Neutrophil (primary cell): ENCODE measurements around the gene TMEM201.
A peak's percentile ranks its signal among the peaks of the same experiment; 100 is the strongest.

ENCODE experiments used
- H3K27ac ChIP-seq: fragments of 200-600 bp; sonication (generic); 2 replicates; pipeline ENCODE4 v1.5.1; 2016; ENCODE audit warnings: mild to moderate bottlenecking, moderate library complexity
- H3K27me3 ChIP-seq: fragments of 200-600 bp; sonication (generic); 2 replicates; pipeline ENCODE4 v1.6.0; 2016; ENCODE audit warnings: mild to moderate bottlenecking
- H3K36me3 ChIP-seq: fragments of 200-600 bp; sonication (generic); 2 replicates; pipeline ENCODE4 v1.5.1; 2017
- H3K4me1 ChIP-seq, 2 experiments: fragments of 200-600 bp in 1 of 2; sonication (generic) in 1 of 2; 1 replicate in 1 of 2; 2 replicates in 1 of 2; pipeline versions ENCODE4 v1.5.1 to v1.6.1; 2013 to 2016; ENCODE audit warnings: low read depth in 1 of 2, low read length in 1 of 2, mild to moderate bottlenecking in 1 of 2, moderate library complexity in 1 of 2; ENCODE audit not compliant: control insufficient read depth in 1 of 2, insufficient read depth in 1 of 2
- H3K4me3 ChIP-seq, 2 experiments: fragments of 200-600 bp in 1 of 2; sonication (generic) in 1 of 2; 1 replicate in 1 of 2; 2 replicates in 1 of 2; pipeline ENCODE4 v1.5.1; 2013 to 2016; ENCODE audit warnings: low read depth in 1 of 2, low read length in 1 of 2, mild to moderate bottlenecking in 1 of 2, moderate library complexity in 1 of 2
- H3K9me3 ChIP-seq: fragments of 200-600 bp; sonication (generic); 2 replicates; pipeline ENCODE4 v1.5.1; 2016
- CTCF ChIP-seq: fragments of 200-600 bp; sonication (generic); IDR thresholded peaks from 2 replicates; pipeline ENCODE4 v1.5.1; 2016; ENCODE audit warnings: antibody characterized with exemption

Gene TMEM201

GRCh38 chr1:9654051-9654833 is 65.5 kb downstream of the TMEM201 start:
- peak overlapping the region; percentile 97 to 99 for H3K4me3 ChIP-seq

GRCh38 chr1:9654834-9655723 is 66.4 kb downstream of the TMEM201 start:
- H3K27me3 ChIP-seq = no peaks in the 10 kb centered on the region
- peaks cover 13% of the 10 kb centered on the region for H3K36me3 ChIP-seq
- TF ChIP-seq CTCF = no peak
- H3K9me3 ChIP-seq = no peaks in the 10 kb centered on the region
- peak overlapping the region; percentile 97 to 99 for H3K4me3 ChIP-seq
- H3K27ac ChIP-seq = peak overlapping the region; percentile 100
- peaks cover 74 to 84% of the 10 kb centered on the region in 2 experiments for H3K4me1 ChIP-seq

More at GRCh38 chr1:9654051-9654833, 65.5 kb downstream of the TMEM201 start:
- Histone ChIP-seq H3K27me3 (no peaks in the 10 kb centered on the region), H3K4me1 (peaks cover 74 to 84% of the 10 kb centered on the region in 2 experiments), H3K36me3 (peaks cover 4% of the 10 kb centered on the region), H3K27ac (peak overlapping the region; percentile 100), H3K9me3 (no peaks in the 10 kb centered on the region)
- no peak for TF ChIP-seq CTCF

GRCh38 chr1:9655836-9656235 is 67.1 kb downstream of the TMEM201 start:
- Histone ChIP-seq H3K27me3 (no peaks in the 10 kb centered on the region), H3K27ac (peak overlapping the region; percentile 100), H3K4me1 (peaks cover 68 to 82% of the 10 kb centered on the region in 2 experiments), H3K36me3 (peaks cover 19% of the 10 kb centered on the region), H3K4me3 (peak overlapping the region; percentile 97 to 99), H3K9me3 (no peaks in the 10 kb centered on the region)
- TF ChIP-seq CTCF = no peak

- Histone ChIP-seq H3K4me3 (peak overlapping the region; percentile 10 to 28), H3K27me3 (no peaks in the 10 kb centered on the region), H3K27ac (peak overlapping the region; percentile 100), H3K36me3 (peaks cover 34% of the 10 kb centered on the region), H3K4me1 (peaks cover 59 to 76% of the 10 kb centered on the region in 2 experiments), H3K9me3 (no peaks in the 10 kb centered on the region)
- no peak for TF ChIP-seq CTCF
Measured at GRCh38 chr1:9657521-9658032, 68.9 kb downstream of the TMEM201 start.

- TF ChIP-seq CTCF = no peak
- no peaks in the 10 kb centered on the region for H3K27me3 ChIP-seq
- no peaks in the 10 kb centered on the region for H3K9me3 ChIP-seq
- peak overlapping the region; percentile 100 for H3K27ac ChIP-seq
- no peak overlapping the region for H3K4me3 ChIP-seq
- peaks cover 40% of the 10 kb centered on the region for H3K36me3 ChIP-seq
- H3K4me1 ChIP-seq = peaks cover 65 to 77% of the 10 kb centered on the region in 2 experiments
Measured at GRCh38 chr1:9658199-9658598, 69.5 kb downstream of the TMEM201 start.
